DMS153 treated with DMSO at 0.1 percent for 48 hours (cell line): ENCODE results near the gene PLEKHA4.
"Not testable (repeated sequence)": the region's sequence is repeated elsewhere in the genome, so short reads cannot be mapped to it uniquely, and the experiment has no call there.

Experiments
- DNase-seq: peaks from one replicate; lab custom pipeline; 2025; ENCODE audit not compliant: unreplicated experiment; lab: John Stamatoyannopoulos, UW

PLEKHA4 gene

DNA sequence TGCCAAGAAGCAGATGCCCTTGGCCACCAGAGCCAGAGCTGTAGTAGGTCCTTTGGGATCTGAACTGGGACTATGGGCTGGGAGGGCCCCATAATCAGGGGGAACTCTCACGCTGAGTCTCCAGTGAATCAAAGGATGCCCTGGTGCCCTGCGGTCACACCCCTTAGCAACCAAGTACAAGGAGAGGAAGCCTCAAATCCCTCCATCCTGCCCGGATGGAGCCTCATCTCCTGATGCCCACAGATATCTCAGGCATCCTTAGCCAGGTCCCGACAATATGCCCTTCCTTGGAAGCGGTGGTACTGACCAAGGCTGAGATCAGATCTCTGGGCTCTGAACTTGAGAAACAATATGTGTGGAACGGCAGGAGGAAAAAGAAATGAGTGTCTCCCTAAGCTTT lies 1.7 kb downstream of the PLEKHA4 start:
- DNase-seq = no peak

DNA sequence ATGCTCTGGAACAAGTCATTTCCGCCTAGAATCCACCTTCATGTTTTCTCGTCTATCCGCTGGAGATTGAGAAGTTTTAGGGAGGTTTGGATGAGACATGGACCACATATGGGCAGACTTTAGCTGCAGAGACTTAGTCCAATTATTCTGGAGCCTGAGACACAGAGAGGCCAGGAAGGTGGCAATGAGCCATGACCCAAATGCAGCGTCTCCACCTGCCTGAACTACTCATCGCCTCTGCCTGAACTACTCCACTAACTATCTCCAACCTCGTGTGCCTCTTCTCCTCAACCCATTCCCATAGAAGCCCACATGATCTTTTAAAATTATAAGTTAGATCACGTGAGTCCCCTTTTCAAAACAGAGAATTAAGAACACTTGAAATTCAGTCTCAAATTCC lies 5.6 kb downstream of the PLEKHA4 start:
- no peak for DNase-seq

DNA sequence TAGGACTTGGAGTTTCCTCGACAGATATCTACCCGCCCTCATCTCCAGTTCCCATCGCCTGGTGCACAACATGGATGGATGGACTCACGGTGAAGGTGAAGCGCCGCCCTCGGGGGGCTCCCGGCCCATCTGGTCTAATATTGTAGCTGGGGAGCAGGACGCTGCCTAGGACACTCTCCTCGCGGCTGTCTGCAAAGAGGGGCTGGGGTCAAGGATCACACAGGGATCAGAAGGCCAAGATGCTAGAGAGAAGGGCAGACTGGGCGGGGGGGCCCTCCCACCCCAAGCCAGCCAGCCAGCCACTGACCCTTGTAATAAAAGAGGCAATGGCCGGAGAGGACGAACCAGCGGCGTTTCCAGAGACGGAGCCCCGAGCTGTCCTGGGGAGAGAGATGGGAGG lies 7.1 kb downstream of the PLEKHA4 start:
- no peak for DNase-seq

DNA sequence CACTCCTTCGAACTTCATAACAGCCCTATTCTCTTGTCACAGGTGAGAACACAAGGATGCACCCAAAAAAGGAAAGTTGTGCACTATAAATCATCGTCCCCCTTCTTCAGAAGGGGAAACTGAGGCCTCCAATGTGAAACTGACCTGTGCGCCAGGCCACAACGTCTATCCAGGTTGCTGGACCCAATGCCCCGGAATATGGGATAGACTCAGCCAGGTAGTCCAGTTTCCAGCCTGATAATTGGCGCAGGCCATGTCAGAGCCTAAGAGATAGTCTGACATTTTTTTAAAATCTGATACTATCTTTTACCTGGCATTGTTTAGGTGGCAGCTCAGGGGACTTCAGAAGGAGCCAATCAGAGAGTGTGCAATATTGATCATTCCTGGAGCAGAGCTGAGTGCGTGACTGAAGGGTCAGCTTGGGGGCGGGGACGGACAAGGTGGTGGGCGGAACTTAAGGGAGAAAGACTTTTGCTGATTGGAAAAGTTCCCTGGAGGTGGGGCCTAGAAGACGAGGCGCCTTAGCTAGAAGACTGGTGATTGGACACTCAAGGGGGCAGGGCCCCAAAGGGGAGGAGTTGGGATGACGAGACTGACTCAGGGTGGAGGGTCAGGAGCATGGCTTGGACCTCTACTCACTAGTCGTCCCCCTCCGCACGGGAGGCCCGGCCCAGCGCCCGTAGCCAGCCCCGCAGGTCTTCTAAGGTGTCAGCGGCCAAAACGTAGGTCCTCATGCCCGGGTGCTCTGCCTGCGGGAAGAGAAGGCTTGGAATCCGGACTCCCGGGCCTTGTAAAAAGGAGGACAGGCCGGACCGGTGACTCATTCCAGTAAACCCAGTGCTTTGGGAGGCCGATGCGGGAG lies 8.5 kb downstream of the PLEKHA4 start:
- no peak for DNase-seq

DNA sequence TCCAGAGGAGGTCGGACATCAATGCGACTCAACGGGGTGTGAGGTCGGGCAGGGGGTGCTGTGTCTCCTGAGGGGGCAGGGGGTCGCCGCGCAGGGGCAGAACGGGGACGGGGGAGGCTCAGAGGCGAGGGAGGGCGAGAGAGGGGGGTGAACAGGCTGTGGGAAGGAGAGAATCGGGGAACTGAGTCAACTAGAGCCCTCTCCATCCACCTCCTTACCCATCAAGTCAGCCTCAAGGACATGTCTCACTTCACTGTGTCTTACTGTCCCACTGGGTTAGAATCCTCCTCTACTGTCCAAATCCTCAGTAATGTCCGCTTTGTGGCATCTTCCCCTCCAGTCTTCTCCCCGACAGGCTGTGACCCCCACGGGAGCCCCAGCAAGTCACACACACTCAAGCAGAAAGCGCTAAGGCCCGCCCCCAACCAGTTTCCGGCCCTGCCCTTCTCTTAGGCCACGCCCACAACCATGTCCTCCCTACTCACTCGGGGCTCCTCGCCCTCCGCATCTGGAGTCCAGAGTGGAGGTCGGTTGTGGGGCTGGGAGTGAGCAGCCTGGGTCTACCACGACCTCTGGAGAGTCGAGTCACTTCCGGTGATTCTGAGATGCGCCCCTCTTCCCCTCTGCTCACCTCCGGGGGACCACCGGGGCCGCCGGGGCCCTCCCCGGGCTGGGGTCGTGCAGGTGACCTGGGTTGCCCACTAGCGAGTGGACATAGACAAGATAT lies 9.3 kb downstream of the PLEKHA4 start:
- DNase-seq = no peak

DNA sequence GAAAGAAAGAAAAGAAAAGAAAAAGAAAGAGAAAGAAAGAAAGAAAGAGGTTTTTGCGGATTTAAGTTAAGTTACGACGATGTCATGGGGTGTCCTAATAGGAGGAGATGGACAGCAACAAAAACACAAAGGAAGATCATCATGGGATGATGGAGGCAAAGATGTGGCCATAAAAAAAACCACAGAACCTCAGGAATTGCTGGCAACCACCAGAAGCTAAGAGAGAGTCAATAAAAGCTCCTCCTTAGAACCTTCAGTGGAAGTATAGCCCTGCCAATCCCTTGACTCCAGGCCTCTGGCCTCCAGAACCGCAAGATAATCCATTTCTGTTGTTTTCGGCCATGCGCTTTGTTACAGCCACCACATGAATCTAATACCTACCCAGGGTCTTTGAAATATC lies 11.5 kb downstream of the PLEKHA4 start:
- DNase-seq = no peak

DNA sequence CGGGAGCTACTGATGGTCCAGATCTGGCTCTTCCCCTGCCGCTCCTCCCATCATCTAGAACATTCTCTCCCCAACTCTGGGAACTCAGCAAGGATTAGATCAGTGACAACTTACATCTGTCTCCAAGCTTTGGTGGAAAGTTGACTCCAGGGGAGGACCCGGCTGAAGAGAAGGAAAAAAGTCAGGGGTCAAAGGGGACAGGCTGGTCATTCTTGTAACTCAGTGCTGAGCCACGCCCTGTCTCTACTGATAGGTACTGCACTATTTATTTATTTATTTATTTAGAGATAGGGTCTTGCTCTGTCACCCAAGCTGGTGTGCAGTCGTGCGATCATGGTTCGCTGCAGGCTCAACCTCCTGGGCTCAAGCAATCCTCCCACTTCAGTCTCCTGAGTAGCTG lies 14.3 kb downstream of the PLEKHA4 start:
- DNase-seq = no peak

DNA sequence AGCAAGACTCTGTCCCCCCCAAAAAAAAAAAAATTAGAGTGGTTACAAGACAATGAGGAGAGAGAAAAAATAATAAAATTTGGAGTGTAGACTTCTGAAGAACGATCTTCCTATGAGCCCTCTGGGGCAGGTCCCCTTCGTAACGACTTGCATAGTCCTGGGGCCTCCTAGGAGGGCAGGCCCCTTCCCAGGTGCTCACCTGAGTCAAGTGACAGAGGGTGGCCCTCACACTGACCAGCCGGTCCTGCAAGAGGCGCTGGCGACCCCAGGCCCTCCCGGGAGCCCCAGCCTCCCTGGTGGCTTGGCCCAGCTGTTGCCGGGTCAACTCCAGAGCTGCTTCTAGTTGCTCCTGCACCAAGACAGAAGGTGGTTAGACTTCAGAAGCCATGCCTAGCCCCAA lies 14.9 kb downstream of the PLEKHA4 start:
- DNase-seq = no peak

DNA sequence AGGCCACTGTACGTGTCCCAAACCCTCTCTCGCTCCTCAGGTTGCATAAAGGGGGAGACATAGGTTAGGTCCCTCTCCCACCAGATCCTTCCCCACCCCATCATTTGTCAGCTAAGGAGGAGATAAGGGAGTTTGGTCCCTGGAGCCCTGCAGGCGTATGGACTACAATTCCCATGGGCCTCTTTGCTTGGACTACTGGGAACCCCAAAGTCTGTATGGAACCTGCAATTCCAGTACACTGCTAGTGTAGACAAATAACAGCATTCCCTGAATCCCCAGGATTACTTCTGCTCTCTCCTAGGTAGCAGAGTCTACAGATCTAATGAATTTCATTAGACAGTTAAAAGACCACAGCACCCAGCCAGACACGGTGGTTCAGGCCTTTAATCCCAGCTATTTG lies 16.1 kb downstream of the PLEKHA4 start:
- DNase-seq = no peak

DNA sequence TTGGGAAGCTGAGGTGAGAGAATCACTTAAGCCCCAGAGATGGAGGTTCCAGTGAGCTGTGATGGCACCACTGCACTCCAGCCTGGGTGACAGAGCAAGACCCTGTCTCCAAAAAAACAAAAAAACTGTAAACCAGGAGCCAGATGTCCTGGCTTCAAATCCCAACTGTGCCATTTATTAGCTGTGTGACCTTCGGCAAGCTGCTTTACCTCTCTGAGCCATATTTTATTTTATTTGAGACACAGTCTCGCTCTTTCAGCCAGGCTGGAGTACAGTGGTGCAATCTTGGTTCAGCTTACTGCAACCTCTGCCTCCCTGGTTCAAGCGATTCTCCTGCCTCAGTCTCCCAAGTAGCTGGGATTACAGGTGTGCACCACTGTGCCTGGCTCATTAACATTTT lies 21.8 kb downstream of the PLEKHA4 start:
- not testable (repeated sequence) for DNase-seq

DNA sequence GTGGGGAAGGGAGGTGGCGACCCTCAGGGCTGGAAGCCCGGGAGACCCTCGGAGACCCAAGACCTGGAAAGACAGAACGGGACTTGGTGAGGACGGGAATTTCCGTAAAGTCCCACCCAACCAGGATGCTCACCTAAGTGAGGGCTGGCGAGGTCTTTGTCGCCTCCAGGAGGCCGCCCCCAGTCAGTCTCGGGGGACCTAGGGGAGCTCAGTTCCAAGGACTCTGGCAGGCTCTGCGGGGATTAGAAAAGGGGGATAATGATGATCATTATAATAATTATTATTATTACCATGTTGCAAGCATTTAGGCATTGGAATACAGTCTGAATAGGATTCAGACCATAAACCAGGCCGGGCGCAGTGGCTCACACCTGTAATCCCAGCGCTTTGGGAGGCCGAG lies 23.0 kb downstream of the PLEKHA4 start:
- no peak for DNase-seq

DNA sequence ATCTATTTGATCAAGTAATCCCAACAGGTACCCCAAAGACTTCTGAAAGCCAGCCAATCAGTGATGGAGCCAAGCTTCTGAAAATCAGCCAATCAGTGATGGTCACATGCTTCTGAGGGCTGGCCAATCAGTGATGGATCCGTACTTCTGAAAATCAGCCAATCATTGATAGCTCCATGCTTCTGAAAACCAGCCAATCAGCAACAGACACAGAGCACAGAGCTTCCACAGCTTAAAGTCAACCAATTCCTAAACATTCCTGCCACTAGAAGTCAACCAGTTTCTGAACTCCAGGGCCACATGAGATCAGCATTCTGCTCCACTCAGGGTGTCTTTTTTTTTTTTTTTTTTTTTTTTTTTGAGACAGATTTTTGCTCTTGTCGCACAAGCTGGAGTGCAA lies 23.9 kb downstream of the PLEKHA4 start:
- no peak for DNase-seq

DNA sequence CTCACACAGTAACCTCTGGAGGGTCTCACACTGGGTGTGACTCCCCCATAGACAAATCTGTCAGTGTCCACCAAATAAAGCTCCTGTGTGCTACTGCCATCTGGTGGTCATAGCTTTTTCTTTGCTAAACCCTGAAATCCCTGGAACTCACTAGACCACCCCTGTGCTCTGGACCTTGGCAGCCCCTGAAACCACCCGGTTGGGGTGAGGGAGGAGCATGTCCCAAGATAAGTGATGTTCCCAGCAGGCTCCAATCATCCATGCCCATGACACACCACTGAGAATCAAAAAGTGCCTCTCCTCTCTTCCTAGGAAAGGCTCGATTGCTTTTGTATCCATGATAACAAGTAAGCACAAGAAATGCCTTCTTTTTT lies 25.6 kb downstream of the PLEKHA4 start:
- peak; percentile 7 for DNase-seq

DNA sequence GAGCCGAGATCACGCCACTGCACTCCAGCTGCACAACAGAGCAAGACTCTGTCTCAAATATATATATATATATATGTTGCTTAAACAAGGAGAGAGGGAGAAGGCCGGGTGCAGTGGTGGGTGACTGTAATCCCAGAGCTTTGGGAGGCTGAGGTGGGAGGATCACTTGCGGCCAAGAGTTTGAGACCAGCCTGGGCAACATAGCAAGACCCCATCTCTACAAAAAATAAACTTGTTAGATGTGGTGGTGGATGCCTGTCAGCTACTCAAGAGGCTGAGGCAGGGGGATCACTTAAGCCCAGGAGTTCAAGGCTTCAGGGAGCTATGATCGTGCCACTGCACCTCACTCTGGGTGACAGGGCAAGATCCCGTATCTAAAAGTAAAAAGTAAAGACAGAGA lies 26.8 kb downstream of the PLEKHA4 start:
- DNase-seq = no peak

DNA sequence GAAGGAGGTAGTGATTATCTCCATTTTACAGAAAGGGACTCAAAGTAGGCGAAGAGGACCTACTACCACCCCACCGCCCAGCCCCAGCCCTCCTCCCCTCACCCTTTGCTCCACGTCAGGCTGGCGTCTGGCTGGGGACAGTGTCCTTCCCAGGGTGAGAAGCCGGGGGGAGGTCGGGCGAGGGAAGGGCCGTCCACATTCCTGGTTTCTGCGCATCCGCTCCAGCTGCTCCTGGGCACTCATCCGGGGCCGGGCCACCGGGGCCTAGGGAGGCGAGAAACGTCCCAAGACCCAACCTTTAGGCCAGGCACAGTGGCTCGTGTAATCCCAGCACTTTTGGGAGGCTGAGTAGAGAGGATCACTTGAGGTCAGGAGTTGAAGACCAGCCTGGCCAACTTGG lies 27.4 kb downstream of the PLEKHA4 start:
- DNase-seq = no peak

DNA sequence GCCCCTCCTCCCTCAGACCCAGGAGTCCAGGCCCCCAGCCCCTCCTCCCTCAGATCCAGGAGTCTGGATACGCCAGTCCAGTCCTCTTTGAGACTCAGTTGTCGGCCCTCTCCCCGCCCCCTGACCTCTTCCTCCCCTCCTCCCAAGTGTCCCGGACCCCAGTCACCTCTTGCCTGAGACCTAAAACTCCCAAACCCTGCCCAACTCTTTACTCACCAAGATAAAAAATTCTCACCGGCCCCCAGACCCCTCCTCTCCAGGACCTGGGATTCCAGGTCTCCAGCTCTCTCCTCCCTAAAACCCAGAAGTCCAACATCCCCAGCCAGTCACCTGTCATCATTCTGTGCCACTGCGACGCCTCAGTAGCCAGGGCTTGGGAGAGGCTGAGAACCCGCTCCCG lies 30.7 kb downstream of the PLEKHA4 start:
- DNase-seq = no peak

DNA sequence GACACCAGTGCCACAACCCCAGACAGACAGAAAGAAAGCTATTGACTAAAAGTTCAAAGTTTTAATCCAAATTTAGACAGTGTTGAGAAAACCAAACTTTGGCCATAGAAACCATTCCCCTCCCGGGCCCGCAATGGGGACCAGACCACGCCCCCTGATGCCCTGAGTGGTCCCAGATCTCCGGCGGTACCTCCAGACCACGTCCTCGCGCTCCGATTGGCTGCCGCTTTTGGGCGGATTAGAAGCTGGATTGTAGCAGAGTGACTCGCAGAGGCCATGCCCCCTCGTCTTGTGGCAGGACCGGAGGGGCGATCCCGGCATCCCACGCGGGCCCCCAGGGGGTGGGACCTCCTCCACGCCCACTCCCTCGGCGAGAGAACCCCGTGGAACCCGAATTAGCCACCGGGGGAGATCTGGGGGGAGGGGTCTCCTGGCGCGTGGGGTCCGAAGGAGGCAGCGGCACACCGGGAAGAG lies 31.3 kb downstream of the PLEKHA4 start:
- DNase-seq = peak; percentile 8

DNA sequence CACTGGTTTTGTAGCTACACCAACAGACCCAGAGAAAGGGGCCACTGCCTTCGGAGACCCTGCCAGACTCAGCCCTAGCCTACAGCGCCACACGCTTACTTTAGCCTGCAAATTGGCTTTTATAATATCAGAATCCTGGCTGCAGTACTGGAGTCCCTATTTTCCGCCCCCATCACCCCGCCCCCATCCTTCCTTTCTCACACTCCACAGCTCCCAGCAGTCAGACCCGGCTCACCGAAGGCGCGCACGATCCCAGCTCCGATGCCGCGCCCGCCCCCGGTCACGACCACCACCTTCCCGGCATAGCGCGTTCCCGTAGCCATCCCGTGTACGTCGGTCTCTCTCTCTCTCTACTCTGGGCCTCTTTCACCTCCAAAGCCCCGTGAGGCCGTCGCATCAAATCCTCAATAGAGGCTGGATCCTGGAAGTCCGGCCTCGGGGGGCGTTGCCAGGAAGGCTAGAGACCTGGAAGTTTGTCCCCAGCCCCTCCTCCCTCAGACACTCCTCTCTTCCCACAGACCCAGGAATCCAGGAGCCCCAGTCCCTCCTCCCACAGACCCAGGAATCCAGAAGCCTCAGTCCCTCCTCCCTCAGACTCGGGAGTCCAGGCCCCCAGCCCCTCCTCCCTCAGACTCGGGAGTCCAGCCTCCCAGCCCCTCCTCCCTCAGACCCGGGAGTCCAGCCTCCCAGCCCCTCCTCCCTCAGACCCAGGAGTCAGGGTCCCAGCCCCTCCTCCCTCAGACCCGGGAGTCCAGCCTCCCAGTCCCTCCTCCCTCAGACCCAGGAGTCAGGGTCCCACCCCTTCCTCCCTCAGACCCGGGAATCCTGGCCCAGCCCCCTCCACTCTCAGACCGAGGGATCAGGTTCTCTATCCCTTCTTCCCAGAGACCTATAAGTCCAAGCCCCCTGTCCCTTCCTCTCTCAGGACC lies 32.1 kb downstream of the PLEKHA4 start, which contains the start of gene HSD17B14:
Gene HSD17B14, minus strand, starts transcription at position 403 of the 929 bp plus-strand sequence. Its CDS starts 80 bp downstream, at position 323.
- DNase-seq = no peak

DNA sequence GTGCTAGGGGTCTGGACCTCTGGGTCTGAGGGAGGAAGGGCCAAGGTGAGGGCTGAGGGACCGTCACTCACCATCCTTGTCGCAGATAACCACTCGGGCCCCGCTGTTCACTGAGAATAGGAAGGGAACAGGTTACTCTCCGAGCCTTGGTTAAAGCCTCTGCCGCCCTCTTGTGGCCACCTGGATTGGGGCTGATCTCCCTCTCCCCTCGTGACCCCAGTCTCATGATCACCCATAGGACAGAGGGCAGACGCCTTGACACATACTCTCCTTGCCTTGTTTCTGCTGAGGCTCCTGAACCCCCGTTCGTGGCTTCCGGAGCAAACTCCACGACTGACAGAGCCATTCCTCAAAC lies 32.7 kb downstream of the PLEKHA4 start:
- peak; percentile 88 for DNase-seq

DNA sequence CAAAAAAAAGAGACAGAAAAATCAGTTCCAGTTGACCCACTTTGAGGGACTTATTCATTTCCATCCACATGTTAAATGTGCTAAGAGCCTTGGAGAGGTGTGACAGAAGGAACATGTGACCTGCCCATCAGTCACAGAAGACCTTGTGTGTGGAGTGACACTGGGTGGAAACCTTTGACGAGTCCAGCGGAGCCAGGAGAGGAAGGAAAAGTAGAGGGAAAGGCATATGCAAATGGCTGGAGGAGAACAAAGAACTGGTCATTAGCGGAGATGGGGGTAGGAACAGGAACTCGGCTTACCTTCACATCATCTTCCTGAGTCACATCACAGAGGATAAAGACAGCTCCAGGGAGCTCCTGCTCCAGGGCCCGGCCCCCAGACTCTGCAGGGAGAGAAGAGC lies 34.4 kb downstream of the PLEKHA4 start:
- DNase-seq = no peak

DNA sequence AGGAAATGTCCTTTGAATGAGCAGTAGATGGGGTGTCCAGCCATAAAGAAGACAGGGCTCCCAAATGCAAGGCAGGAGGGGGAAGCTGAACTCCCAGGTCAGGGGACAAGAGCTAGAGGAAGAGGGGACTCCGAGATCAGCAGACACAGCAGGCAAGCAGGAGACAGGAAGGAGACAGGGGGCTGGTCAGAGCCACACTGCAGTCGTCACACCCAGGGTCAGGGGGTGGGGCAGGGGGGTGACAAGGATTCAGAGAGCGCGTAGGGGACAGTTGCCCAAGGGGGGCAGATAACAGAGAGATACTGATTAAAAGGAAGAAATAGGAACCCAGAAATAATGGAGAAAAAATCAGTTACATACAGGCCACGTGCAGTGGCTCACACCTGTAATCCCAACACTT lies 35.4 kb downstream of the PLEKHA4 start:
- no peak for DNase-seq
